Esophagus squamous epithelium (tissue), 4 donors: ENCODE results near the gene DAAM1.

ENCODE experiments used
- POLR2A ChIP-seq, 4 donors: fragments of 450-650 bp; IDR thresholded peaks; one replicate each; pipeline ENCODE4 v1.6.1; 2017; ENCODE audit warnings: antibody characterized with exemption in 4 of 4, mild to moderate bottlenecking in 4 of 4, moderate library complexity in 3 of 4
- TF ChIP-seq, protein P1 (sequence below), 6 experiments: fragments of 450-650 bp in 4 of 6; fragments of 200-600 bp in 2 of 6; sonication (generic) in 2 of 6; IDR thresholded peaks; one replicate each; pipeline ENCODE4 v1.5.1; 2016 to 2019; ENCODE audit warnings: antibody characterized with exemption in 6 of 6, mild to moderate bottlenecking in 4 of 6, moderate library complexity in 4 of 6

DNA sequence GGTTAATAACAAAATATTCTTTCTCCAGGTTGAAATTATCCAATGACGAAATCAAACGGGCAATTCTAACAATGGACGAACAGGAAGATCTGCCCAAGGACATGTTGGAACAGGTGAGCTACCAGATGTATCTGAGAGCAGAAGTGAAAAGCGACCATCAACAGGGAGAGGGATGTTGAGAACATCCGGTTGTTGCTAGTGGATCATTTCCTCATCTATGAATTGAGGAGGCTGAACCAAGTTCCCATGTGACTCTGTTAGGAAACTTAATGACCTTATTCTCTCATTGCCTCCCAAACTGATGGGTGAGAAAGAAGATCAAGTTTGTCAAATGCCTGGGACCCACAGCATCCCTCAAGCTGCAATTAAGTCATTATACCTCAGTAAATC, 159.0 kb downstream of the DAAM1 start:
- TF ChIP-seq POLR2A (IDR thresholded peaks at IDR 0.05) = no peak
- TF ChIP-seq, protein P1, sequence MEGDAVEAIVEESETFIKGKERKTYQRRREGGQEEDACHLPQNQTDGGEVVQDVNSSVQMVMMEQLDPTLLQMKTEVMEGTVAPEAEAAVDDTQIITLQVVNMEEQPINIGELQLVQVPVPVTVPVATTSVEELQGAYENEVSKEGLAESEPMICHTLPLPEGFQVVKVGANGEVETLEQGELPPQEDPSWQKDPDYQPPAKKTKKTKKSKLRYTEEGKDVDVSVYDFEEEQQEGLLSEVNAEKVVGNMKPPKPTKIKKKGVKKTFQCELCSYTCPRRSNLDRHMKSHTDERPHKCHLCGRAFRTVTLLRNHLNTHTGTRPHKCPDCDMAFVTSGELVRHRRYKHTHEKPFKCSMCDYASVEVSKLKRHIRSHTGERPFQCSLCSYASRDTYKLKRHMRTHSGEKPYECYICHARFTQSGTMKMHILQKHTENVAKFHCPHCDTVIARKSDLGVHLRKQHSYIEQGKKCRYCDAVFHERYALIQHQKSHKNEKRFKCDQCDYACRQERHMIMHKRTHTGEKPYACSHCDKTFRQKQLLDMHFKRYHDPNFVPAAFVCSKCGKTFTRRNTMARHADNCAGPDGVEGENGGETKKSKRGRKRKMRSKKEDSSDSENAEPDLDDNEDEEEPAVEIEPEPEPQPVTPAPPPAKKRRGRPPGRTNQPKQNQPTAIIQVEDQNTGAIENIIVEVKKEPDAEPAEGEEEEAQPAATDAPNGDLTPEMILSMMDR (IDR thresholded peaks at IDR 0.05) = no peak
